Esophagus squamous epithelium (tissue), 4 donors: ENCODE measurements around the gene FAM222A.
A peak's percentile ranks its signal among the peaks of the same experiment; 100 is the strongest.

ENCODE experiments used
- POLR2A ChIP-seq, 4 donors: fragments of 450-650 bp; IDR thresholded peaks; one replicate each; pipeline ENCODE4 v1.6.1; 2017; ENCODE audit warnings: antibody characterized with exemption in 4 of 4, mild to moderate bottlenecking in 4 of 4, moderate library complexity in 3 of 4
- TF ChIP-seq, protein P1 (sequence below), 6 experiments: fragments of 450-650 bp in 4 of 6; fragments of 200-600 bp in 2 of 6; sonication (generic) in 2 of 6; IDR thresholded peaks; one replicate each; pipeline ENCODE4 v1.5.1; 2016 to 2019; ENCODE audit warnings: antibody characterized with exemption in 6 of 6, mild to moderate bottlenecking in 4 of 6, moderate library complexity in 4 of 6

DNA sequence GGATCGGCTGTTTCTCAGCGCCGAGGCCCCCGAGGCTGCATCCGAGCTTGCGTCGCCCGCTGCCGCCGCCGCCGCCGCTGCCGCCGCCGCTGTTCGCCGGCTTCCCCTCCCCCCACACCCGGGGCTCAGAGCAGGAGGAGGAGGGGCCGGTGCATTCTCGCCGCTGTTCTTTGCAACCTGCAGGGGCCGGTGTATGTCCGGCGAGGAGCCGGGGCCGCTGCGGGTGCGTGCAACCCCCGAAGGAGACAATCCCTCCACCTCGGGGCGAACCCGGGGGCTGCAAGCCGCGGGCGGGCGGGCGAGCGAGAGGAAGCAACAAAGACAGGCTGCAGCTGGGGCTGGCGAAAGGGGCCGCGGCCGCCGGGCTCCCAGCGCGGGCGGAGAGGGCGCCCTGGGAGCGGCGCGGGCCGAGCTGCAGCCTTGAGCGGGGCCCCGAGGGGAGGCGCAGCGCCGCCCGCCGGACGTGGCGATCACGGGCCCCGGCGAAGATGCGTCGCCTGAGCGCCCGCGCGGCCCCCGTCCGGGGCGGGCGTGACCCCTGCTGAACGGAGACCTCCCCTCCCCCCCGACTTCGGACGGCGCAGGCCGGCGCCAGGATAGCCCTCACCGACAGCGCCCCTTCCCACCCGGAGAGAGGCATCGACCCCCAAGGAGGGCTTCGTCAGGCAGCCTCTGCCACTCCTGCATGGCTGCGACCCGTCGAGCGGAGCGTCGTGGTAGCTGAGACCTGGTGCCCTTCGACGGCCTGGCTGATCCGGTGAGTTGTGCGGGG lies 702 bp downstream of the FAM222A start:
- TF ChIP-seq, protein P1, sequence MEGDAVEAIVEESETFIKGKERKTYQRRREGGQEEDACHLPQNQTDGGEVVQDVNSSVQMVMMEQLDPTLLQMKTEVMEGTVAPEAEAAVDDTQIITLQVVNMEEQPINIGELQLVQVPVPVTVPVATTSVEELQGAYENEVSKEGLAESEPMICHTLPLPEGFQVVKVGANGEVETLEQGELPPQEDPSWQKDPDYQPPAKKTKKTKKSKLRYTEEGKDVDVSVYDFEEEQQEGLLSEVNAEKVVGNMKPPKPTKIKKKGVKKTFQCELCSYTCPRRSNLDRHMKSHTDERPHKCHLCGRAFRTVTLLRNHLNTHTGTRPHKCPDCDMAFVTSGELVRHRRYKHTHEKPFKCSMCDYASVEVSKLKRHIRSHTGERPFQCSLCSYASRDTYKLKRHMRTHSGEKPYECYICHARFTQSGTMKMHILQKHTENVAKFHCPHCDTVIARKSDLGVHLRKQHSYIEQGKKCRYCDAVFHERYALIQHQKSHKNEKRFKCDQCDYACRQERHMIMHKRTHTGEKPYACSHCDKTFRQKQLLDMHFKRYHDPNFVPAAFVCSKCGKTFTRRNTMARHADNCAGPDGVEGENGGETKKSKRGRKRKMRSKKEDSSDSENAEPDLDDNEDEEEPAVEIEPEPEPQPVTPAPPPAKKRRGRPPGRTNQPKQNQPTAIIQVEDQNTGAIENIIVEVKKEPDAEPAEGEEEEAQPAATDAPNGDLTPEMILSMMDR (IDR thresholded peaks at IDR 0.05), result peak in 1 of 6 experiments; percentile 9
- TF ChIP-seq POLR2A (IDR thresholded peaks at IDR 0.05), result no peak
